Measurements from ENCODE around the gene UBAP2.
"Not testable (repeated sequence)": the region's sequence is repeated elsewhere in the genome, so short reads cannot be mapped to it uniquely, and the experiment has no call there.

UBAP2 gene

DNA sequence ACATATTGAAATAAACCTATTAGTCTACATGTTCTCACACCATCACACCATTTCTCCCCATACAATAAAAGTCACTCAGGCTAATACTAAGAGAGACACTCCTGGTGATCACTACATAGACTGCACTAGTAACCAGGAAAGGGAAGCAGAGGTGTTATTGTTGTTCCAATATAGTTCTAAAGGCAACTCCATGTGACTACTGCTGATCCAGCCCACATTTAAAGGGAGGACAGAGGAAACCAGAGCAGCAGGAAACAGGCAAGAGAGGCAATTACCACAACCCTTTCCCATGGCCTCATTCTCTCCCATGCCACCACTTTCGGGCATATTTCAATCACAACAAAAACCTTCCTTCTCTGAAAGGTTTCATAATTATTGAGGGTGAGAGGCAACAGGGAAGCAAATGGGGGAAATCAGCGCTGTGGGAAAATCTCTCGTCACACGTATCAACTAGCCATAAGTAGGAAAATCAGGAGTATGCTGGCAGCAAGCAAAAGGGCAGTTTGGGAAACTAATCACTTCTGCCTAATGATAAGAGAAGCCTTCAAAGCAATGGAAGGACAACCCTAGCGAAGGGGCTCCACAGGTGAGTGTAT is 1.8 kb downstream of the UBAP2 start:
- no peak for DNase-seq

DNA sequence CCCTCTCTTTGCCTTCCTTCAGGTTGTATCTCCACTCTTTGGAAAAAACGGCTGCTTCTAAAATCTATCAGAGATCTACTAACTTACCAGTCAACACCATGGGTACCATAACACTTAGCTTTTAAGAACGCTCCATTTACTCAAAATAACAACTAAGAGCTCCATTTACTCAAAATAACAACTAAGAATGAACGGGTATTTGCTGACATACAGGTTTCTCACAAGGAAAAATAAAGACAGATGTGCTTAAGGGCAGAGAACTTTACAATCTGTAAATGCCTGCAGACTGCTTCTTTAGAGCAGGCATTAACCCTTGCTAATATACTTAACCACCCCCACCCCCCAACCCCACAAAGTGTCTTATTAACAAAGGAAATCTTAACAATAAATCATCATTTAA is 2.8 kb downstream of the UBAP2 start:
- no peak for DNase-seq

DNA sequence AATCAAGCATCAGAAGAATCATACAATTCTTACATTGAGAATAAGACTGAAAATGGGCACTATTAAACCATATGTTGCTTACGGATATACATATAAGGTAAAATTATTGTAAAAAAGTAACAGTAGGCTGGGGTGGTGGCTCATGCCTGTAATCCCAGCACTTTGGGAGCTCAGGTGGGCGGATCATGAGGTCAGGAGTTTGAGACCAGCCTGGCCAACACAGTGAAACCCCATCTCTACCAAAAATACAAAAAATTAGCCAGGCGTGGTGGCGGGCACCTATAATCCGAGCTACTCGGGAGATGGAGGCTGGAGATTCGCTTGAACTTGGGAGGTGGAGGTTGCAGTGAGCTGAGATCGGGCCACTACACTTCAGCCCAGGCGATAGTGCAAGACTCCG is 6.6 kb downstream of the UBAP2 start:
- not testable (repeated sequence) for DNase-seq

DNA sequence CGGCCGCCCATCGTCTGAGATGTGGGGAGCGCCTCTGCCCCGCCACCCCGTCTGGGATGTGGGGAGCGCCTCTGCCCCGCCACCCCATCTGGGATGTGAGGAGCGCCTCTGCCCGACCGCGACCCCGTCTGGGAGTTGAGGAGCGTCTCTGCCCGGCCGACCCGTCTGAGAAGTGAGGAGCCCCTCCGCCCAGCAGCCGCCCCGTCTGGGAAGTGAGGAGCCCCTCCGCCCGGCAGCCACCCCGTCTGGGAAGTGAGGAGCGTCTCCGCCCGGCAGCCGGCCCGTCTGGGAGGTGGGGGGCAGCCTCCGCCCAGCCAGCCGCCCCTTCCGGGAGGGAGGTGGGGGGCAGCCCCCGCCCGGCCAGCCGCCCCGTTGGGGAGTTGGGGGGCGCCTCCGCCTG is 9.8 kb downstream of the UBAP2 start:
- not testable (repeated sequence) for DNase-seq

DNA sequence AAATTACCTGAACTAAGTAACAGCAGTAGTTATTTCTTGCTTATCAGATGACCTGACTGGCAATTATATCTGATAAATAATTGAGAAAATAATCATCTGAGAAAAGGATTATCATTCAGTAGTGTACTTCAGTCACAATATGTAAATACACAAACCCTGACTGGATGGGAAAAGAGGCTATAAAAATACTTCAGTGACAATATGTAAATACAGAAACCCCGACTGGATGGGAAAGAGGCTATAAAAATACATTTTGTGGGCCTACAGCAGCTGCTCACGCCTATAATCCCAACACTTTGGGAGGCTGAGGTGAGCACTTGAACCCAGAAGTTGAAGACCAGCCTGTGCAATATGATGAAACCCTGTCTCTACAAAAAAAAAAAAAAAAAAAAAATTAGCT is 11.1 kb downstream of the UBAP2 start:
- DNase-seq: no peak

DNA sequence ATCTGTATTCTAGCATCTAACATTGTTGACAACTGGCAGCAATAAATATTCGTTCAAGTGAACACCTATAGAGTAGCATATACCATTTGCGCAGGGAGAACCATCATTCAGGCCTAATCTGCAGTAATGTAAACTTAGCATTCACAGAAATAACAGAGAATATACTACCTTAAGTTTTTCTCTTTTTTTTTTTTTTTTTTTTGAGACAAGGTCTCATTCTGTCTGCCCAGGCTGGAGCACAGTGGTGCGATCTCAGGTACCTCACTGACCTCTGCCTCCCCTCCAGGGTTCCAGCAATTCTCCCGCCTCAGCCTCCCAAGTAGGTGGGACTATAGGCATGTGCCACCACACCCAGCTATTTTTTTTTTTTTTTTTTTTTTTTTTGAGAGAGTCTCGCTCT is 12.1 kb downstream of the UBAP2 start:
- DNase-seq: no peak

DNA sequence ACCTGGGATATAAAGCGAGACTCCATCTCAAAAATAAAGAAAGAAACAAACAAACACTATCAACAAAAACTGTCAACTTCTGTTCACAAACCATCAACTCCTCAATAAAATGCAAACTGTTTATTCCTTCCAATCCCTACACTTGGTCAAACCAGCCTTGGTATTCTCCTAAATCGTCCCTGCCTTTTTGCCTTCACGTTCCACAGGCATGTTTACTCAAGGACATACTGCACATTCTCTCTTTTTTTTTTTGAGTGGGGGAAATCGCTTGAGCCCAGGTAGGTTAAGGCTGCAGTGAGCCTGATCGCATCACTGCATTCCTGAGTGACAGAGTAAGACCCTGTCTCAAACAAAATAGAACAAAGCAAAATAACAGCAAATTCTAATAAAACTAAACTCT is 13.0 kb downstream of the UBAP2 start:
- no peak for DNase-seq

DNA sequence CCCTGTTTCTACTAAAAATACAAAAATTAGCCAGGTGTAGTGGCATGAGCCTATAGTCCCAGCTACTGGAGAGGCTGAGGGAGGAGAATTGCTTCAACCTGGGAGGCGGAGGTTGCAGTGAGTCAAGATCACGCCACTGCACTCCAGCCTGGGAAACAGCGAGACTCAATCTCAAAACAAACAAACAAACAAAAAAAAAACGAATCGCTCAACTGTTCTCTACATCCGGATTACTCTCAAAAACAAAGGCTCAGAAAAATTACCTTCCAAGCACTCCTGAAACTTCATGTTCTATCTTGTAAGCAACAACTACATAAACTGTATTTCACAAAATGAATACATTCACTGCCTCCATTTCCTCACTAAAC is 14.0 kb downstream of the UBAP2 start:
- no peak for DNase-seq

DNA sequence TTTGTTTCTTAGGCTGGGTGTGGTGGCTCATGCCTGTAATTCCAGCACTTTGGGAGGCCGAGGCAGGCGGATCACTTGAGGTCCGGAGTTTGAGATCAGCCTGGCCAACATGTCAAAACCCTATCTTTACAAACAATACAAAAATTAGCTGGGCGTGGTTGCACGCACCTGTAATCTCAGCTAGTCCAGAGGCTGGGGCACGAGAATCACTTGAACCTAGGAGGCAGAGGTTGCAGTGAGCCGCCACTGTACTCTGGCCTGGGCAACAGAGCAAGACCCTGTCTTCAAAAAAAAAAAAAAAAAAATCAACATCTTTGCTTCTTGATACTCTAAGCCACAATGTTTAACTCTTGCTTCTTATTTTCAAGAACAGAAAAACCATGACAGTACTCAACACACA is 16.1 kb downstream of the UBAP2 start:
- no peak for DNase-seq

DNA sequence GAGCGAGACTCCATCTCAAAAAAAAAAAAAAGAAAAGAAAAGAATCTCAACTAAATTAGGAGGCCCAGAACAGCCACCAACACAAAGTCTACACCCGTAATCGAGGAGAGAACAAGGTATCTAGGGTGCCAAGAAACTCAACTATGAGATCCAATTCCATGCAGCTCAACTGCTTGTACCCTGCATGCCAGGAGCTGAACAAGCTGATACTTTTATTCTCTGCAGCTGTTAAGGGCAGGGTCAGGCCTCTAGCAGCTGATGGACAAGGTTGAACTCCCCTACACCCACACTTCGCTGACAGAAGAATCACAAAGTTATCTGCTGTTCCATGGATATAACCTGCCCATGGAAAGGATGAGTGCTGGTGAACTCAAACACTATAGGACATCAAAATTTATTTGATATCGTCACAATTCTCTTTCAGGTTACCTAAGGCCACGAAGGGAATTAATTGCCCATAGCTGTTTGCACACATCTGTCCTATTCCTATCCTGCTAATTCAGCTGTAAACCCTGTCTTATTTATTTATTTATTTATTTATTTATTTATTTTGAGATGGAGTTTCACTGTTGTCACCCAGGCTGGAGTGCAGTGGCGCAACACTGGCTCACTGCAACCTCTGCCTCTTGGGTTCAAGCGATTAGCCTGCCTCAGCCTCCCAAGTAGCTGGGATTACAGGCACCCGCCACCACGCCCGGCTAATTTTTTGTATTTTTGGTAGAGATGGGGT is 20.7 kb downstream of the UBAP2 start:
- no peak for DNase-seq

DNA sequence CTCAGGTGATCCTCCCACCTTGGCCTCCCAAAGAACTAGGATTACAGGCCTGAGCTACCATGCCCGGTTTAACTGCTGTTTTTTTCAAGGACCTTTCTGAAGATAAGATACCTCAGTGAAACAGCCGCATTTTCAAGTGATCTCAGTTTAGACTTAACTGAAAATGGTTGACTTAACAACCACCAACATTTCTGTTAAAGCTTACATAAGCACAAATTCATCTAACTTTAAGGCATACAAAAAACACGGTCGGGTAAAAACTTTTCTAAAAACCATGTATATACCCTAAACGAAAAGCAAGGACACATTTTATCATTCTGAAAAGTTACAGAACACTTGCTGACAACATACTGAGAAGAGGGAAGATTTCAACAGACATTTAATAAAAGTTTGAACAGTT is 22.9 kb downstream of the UBAP2 start:
- no peak for DNase-seq

DNA sequence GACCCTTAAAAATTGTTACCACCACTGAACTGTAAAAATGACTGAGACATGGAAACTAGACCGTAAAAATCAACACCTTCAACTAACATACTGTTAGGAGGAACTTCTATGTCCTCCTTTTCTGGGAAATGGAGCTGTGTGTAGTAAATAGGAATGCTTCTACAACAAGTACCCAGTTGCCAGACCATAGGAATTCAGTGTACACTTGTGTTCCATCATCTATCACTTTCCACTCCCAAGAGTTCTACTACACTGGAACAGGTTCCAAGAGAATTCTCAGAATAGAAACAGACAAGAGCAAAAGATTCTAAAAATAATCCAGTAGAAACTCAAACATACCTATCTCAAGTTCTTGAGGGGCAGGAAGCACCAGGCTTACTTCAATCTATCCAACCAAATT is 23.6 kb downstream of the UBAP2 start:
- no peak for DNase-seq

DNA sequence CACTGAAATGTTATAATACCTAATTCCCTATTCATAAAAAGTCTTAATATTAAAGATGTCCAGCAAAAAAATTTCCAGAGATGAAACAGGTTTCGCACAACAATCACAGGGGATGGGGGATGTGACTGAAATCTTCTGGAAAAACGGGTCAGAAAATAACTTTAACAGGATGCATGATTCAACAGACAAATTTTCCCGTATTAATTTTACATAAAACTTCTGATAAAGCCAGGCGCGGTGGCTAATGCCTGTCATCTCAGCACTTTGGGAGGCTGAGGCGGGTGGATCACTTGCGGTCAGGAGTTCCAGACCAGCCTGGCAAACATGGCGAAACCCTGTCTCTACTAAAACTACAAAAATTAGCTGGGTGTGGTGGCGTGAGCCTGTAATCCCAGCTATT is 24.2 kb downstream of the UBAP2 start:
- DNase-seq: not testable (repeated sequence)

DNA sequence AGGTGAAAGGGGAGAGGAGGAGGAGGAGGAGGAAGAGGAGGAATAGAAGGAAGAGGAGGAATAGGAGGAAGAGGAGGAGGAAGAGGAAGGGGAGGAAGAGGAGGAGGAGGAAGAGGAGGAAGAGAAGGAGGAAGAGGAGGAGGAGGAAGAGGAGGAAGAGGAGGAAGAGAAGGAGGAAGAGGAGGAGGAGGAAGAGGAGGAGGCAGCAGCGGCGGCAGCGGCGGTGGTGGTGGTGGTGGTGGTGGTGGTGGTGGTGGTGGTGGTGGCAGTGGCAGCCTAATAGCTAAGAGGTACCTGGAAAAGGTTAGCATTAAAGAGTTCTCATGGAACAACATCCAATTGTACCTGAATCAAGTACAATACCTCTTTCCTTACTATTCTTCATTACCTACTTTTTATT is 32.5 kb downstream of the UBAP2 start:
- DNase-seq: no peak

DNA sequence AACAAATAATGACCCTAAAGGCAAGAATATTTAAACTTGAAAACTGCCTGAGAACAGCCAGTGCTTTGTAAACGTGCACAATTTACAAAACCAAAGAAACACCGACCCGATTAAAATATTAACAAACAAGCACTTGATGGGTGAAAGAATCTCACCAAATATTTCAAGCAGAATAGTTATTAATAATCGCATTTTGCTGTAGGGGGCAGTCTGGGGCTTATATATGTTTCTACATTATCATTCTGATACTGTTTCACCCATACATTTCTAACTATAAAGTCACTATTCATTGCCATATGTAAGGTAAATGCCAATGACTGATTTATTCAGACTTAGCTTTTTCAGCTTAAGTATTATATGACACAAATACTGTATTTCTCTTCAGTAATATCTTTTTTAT is 37.7 kb downstream of the UBAP2 start:
- no peak for DNase-seq

DNA sequence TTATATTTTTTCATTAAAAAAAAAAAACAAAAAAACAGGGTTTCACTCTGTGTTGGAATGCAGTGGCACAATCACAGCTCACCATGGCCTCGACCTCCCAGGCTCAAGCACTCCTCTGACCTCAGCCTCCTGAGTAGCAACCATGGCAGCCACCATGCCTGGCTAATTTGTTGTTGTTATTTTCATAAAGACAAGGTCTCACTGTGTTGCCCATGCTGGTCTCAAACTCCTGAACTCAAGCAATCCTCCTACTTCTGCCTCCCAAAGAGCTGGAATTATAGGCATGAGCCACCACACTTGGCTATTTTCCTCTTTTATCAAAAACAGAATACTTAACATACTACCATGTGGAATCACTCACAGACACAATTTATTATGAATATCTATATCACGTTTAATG is 46.7 kb downstream of the UBAP2 start:
- DNase-seq: no peak

DNA sequence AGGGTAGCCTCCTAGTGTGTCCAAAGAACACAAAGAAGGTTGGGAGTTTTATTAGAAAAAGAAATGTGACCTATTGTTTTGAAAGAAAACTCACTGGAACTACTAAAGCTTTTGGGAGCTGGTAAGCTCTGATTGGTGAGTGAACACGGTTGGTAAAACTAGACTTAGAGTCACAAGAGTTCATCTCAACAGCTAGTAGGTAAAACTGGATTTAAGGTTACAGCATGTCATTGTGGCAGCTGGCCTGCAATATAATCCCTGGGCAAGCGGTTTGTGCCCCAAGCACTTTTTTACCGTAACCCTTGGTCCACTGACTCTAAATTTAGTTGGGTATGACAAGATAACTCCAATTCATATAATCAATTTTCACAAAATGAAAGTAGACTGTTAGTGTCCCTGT is 47.4 kb downstream of the UBAP2 start:
- DNase-seq: no peak

DNA sequence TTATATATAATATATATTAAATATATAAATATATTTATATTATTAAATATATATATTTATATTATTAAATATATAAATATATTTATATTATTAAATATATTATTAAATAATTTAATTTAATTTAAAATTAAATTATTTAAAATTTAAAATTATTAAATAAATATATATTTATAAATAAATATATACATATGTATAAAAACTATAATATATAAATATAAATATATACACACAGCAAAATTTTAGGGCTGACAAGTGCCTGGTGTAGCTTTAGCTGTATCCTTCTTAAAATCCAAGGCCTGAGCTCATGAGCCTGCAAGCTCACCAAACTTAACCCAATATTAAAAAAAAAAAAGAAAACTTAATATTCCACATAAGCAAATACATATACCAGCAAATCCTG is 53.2 kb downstream of the UBAP2 start:
- DNase-seq: no peak

DNA sequence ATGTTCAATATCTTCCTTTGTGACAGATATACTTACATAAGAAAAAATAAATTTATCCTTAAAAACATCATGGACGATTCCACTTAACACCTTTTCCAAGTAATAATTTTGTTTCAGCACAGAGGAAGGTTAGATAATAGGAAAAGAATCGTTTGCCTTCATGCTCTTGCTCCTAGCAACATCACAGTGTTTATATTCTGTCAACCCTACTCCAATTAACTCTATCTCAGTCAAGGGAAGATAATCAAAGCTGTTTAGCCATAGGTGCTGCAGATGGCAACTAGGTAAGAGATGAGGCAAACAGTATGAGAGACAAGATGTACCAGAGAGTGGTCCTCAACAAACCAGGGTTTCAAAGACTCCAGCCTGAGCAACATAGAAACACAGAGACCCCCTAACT is 55.6 kb downstream of the UBAP2 start:
- no peak for DNase-seq

DNA sequence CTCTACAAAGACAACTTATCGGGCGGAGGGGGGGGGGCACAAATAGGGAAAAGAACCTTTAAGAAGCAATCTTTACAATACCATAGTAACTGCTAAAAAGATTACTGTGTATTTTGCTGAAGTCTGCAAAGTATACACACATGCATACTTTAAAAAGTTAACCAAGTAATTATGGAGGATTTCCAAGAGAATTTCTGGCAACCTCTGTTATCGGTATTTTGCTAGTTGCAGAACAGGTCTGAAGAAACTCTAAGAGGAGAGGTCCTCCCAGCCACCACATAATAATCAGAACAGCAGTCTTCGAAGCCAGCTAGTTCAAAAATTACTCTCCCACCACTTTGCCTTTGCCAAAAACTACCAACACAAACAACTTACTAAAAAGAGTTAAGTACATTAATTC is 56.1 kb downstream of the UBAP2 start:
- DNase-seq: no peak

DNA sequence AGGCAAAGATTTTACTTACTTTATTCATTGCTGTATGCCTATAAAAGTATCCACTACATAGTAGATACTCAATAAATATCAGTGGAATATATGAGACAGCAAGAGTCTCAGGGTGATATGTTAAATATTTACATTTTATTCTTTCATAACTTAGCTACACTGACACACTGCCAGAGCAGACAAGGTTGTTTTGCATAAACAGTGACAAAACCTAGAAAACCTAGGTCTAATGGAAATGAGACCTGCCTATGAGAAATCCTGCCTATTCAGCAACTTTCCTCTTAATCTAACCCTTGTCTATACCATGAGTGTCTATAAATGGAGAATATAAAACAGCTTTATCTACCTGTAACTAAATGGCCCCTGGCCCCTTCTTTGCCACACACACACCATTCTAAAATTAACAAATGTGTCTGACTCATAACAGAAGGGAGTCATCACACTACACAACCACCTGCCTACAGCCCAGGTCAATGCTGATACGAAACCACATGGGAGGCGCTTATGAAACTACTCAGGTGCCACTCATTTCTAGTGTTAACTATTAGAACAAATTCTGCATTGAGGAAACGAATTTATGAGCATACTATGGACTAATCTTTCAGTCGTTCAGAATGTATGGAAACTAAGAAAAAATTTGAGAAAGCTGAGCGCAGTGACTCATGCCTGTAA is 60.3 kb downstream of the UBAP2 start:
- DNase-seq: no peak

DNA sequence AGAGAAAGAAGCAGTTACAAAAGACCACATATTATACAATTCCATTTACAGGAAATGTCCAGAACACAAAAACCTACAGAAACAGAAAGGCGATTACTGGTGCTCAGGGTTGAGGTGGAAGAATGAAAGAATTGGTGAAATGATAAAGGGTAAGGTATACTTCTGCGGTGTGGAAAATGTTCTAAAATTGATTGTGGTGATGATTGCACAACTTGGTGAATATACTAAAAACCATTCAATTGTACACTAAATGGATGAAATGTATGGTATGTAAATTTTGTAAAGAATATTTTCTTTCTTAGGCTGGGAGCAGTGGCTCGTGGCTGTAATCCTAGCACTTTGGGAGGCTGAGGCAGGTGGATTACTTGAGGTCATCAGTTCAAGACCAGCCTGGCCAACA is 72.3 kb downstream of the UBAP2 start:
- no peak for DNase-seq

DNA sequence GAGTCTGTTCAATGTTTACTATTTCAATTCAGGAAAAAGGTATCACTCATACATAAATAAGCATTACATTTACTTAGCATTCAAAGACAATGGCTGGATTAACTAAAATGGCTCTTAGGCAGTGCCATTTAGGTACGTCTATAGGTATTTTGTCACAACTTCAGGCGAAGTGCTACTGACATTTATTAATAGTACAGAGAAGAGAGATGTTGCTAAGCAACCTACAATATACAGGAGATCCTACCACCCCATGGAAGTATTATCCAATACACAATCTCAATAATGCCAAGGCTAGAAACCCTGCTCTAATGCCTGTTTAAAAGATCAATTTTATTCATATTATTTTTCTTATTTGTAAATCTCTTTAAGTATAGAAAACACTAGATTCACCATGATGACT is 76.0 kb downstream of the UBAP2 start:
- DNase-seq: no peak

DNA sequence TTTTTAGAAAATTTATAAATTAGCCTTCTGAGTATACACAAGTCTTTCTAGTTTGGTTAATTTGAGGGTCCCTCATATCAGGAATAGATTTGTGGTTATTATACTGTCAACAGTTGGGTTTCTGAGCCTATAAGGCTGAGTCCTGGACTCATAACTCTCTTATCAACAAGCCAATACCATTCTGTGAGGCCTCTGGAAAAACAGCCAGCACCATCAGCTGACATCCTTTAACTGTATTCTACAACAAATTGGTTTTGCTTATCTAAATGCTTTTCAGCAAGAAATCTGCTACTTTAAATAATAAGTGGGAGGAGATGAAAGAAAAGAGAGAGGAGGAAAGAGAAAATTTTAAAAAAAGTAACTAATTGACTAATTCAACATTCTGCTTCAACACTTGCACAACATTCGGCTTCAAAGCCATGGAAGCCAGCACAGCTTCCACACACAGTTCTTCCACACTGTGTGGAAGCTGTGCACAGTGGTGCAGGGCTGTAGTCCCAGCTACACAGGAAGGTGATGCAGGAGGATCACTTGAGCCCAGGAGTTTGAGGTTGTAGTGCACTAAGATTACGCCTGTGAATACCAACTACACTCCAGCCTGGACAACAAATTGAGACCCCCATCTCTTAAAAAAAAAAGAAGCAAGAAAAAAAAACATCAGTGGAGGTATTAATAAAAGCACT is 84.5 kb downstream of the UBAP2 start:
- no peak for DNase-seq

Measured in DMS 273 treated with DMSO at 0.1 percent for 48 hours (cell line).